GM10266 (cell line): ENCODE results near the gene VSIG10L.

Source experiments
- DNase-seq: peaks from one replicate; pipeline ENCODE4 v3.0.0; 2012; ENCODE audit errors: extremely low spot score
- CTCF ChIP-seq: IDR thresholded peaks from 2 replicates; pipeline ENCODE4 v1.5.1; 2012; ENCODE audit warnings: mild to moderate bottlenecking, low read depth; ENCODE audit not compliant: control insufficient read depth, insufficient read depth; ENCODE audit errors: missing control alignments

The VSIG10L gene

GRCh38 chr19:51337141-51337860, 4.6 kb downstream of the VSIG10L start:
- DNase-seq, result no peak
- no peak for TF ChIP-seq CTCF

GRCh38 chr19:51333836-51334460, 8.0 kb downstream of the VSIG10L start:
- no peak for TF ChIP-seq CTCF
- DNase-seq, result no peak

- no peak for DNase-seq
- no peak for TF ChIP-seq CTCF
These were observed 10.2 kb downstream of the VSIG10L start for GRCh38 chr19:51331716-51332115.

- no peak for DNase-seq
- TF ChIP-seq CTCF, result no peak
These were observed 10.7 kb downstream of the VSIG10L start for GRCh38 chr19:51331193-51331592.

- TF ChIP-seq CTCF, result no peak
- DNase-seq, result no peak
These were observed 11.6 kb downstream of the VSIG10L start for GRCh38 chr19:51330366-51330765.

GRCh38 chr19:51329411-51329810, 12.5 kb downstream of the VSIG10L start:
- no peak for TF ChIP-seq CTCF
- no peak for DNase-seq
